Measurements from ENCODE around the gene PYCARD.

The PYCARD gene

GRCh38 chr16:31168848-31169247 lies 33.7 kb downstream of the PYCARD start:
- no peak for TF ChIP-seq GATA2 (IDR thresholded peaks at IDR 0.05; ENCODE audit: low read depth, low read length)
- TF ChIP-seq GATA3 (IDR thresholded peaks at IDR 0.05; ENCODE audit: low read depth, low read length): no peak

GRCh38 chr16:31167315-31167714 lies 35.2 kb downstream of the PYCARD start:
- TF ChIP-seq GATA3 (IDR thresholded peaks at IDR 0.05; ENCODE audit: low read depth, low read length): no peak

GRCh38 chr16:31157136-31157535 lies 45.4 kb downstream of the PYCARD start:
- TF ChIP-seq GATA3 (IDR thresholded peaks at IDR 0.05; ENCODE audit: low read depth, low read length) (no peak), GATA2 (IDR thresholded peaks at IDR 0.05; ENCODE audit: low read depth, low read length) (no peak)

Data from SH-SY5Y (cell line).